GM19240 (cell line): ENCODE data around the gene SMYD2.

Experiments used
- DNase-seq: peaks from one replicate; pipeline ENCODE4 v3.0.0; 2011; ENCODE audit warnings: low spot score; ENCODE audit not compliant: insufficient read length

SMYD2 gene, protein sequence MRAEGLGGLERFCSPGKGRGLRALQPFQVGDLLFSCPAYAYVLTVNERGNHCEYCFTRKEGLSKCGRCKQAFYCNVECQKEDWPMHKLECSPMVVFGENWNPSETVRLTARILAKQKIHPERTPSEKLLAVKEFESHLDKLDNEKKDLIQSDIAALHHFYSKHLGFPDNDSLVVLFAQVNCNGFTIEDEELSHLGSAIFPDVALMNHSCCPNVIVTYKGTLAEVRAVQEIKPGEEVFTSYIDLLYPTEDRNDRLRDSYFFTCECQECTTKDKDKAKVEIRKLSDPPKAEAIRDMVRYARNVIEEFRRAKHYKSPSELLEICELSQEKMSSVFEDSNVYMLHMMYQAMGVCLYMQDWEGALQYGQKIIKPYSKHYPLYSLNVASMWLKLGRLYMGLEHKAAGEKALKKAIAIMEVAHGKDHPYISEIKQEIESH

DNA sequence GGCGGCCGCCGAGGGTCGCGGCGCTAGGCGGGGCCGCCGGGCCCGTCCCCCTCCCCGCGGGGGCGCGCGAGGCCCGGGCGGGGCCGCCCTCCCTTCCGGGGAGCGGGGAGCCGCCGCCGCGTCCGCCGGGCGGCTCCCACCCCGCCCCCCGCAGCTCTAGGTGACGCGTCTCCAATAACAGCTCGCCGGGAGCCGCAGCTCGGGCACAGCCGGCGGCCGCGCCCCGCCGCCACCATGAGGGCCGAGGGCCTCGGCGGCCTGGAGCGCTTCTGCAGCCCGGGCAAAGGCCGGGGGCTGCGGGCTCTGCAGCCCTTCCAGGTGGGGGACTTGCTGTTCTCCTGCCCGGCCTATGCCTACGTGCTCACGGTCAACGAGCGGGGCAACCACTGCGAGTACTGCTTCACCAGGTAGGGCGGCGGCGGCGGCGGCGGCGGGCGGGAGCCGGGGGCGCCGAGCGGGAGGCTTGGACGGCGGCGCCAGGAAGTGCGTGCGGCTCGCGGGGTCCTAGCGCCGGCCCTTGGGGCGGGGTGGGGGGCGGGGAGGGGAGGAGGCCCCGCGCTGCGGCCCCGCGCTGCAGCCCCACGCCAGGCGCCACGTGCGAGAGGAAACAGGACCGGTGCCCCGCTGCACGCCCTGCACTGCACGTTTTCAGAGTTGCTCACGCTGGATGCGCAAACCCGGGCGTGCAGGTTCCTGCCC is at the start of gene SMYD2:
SMYD2 (plus strand) TSS at position 139 of the 699 bp plus-strand sequence; CDS start at position 235, 96 bp downstream.
- DNase-seq, result peak; percentile 42

- DNase-seq, result no peak
Observed at GRCh38 chr1:214233856-214234634, 46.9 kb upstream of the SMYD2 start.

DNA sequence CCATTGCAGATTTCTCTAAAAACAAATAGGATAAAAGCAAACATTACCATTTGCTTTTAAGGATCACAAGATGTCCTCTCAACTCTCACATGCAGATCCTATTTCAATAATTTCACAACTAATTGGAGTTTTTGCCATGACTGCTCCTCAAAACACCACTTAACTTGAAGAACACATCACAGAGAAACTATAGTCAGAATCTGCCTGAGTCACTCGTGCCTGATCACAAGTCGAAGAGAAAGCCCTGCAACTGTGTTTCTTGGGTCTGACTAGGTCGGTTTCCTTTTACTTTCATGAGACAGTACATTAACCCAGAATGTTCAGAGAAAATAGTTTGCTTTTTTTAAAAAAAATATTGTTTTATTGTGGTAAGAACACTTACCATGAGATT is 46.3 kb upstream of the SMYD2 start:
- no peak for DNase-seq

GRCh38 chr1:214236477-214236876 is 44.5 kb upstream of the SMYD2 start:
- DNase-seq, result no peak

DNA sequence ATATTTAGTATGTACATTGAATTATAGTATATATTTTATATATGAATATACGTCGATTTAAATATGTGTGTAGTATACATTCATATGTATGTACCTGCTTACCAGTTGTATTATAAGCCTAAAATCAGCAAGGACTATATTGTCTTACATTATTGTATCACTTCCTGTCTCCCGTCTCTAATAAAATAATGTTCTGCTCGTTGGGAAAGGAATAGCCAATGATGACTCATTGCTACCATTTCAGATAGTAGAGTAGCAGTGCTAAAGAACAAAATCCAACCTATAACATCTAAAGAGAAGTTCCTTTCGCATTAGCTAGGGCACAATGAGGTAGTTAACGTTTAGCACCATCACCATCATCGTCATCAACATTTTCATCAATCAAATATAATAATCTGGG is 39.9 kb upstream of the SMYD2 start:
- no peak for DNase-seq

- no peak for DNase-seq
Observed at GRCh38 chr1:214244252-214244651, 36.7 kb upstream of the SMYD2 start.

- no peak for DNase-seq
Observed at GRCh38 chr1:214244841-214245240, 36.1 kb upstream of the SMYD2 start.

DNA sequence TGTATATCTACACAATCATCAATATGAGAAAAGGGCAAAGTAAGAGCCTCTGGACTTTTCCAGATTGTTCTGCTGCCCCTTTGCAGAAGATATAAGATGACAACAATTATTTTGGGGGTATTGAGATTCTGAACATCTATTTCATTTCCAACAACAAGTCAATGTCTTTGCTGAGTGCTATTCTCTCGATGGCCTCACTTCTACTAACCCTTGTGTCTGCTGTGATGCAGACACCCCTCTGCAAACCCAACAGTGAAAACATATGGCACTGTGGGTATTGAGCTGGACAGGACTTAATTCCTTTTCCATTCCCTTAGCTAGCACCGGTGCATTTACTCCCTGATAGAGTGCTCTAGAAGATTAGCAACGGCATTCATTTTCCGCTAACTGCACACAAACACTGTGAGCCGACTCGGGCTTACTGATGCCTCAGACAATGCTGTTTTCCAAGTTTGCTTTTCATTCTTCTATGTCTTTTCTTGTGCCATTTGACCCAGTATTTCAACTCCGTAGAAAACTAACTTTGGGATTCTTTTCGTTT is 33.4 kb upstream of the SMYD2 start:
- DNase-seq, result no peak

- no peak for DNase-seq
Observed at GRCh38 chr1:214248311-214249085, 32.5 kb upstream of the SMYD2 start.

DNA sequence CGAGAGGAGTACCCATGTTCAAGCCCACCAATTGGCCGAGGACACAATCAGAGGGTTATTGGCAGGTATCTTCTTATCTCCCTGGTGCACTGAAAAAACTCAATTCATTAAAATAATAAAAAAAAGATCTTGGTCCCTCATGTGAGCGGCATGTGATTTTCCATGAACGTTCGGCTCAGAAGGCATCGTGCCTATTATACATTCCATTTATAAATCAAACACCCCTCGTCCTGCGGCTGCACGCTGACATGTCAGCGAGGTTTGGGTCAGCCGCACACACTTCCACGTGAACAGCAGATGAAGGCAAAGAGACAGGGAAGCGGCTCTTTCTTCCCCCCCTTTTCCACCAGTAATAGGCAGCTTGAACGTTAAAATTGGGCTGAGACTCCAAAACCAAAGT is 31.3 kb upstream of the SMYD2 start:
- DNase-seq, result no peak

DNA sequence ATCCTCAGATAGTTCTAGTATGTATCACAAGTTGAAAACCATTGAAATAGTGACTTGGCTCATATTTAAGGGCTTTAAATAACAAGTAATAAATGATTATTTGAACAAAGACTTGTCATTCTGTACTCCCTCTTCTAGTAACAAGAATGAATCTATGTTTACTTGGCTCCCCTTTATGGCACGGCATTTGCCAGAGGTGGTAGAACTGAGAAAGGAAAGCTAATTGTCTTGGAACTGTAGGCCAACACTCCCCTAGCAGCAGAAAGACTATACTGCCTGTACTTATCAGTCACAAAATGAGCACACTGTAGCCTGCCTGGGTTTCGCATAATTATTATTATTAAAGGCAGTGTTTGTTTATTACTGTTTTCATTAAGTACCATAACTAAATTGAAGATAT is 29.6 kb upstream of the SMYD2 start:
- DNase-seq, result no peak

GRCh38 chr1:214255509-214255908 is 25.4 kb upstream of the SMYD2 start:
- DNase-seq, result no peak

DNA sequence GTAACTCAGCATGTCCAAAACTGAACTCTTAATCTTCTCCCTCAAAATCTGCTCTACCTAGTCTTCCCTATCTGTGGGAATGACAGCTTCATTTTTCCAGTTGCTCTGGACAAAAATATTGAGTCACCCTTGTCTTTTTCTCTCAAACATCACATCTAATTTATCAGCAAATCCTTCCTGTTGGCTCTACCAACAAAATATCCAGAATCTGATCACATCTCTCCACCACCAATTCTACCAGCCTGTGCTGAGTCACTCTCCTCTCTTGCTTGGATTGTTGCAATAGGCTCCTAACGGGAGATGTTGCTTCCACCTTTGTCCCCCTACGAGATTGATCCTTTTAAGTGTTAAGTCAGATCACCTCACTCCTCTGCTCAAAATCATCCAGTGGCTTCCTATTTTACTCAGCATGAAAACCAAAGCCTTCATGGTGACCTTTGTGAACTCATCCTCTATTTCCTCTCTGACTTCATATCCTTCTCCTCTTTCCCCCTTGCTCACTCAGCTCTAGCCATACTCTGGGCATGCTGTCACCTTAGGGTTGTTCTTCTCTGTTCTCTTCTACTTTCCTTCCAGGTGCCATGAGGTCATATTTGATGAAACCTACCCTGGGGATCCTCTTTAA is 21.5 kb upstream of the SMYD2 start:
- no peak for DNase-seq

DNA sequence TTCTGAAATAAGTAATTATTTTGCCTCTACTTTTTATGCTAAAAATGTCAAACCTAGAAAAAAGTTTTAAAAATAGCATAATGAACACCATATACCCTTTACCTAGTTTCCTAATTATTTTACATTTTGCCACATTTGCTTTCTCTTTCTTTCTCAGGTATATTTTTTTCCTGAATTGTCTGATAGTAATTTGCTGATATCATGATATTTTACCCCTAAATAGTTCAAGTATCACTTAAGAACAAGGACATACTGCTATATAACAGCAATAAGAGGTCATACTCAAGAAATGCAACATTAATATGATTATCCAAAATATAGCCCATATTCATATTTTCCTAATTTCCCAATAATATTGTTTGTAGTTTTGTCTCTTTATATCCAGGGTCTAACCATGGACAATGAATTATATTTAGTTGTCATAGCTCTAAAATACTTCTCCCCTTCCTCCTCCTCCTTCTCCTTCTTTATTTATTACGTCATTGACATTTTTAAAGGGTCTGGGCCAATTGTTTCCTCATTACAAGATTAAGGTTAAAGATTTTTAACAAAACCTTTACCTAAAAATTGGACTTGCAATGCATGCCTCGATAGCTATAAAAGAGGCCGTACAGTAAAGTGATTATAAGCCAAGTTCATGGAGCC is 20.3 kb upstream of the SMYD2 start:
- DNase-seq, result no peak

DNA sequence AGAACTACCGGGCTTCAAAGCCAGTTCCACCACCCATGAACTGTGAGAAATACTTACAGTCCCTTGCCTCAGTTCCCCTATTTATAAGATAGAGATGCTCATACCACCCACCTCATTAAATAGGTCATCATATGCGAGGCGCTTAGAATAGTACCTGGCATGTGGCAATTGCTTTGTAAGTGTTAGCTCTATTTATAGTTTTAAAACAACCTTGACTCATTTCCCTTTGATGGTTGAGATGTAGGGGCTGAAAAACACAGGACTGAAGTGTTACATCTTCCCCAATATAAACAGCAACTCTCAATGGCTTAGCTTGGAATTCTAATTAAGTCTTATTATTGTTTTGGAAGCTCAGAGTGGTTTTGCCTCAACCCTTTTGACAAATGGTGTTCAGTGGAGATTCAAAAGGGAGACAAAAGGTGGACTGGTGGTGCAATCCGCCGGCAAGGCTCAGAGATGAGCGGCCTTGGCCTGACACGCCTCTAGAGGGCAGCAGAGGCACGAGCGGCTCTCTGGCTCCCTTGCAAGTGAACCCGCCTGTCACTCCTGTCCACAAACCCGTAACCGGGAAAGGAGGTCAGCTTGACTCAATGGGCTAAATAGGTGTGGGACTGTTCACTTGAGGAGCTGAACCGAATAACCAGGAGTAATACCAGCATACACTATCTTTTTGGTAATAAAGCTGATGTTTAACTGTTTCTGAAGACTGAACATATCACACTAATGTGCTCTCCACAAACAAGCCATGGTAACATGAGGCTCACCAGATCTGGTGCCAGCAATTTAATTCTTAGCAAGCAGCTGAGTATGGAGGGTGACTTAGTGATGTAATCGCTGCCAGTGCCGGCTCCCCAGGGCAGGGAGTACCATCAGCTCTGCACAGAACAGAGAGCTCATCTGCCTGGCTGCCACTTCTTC is 19.5 kb upstream of the SMYD2 start:
- DNase-seq, result no peak

- no peak for DNase-seq
Observed at GRCh38 chr1:214264196-214264595, 16.8 kb upstream of the SMYD2 start.

GRCh38 chr1:214264976-214265375 is 16.0 kb upstream of the SMYD2 start:
- no peak for DNase-seq

DNA sequence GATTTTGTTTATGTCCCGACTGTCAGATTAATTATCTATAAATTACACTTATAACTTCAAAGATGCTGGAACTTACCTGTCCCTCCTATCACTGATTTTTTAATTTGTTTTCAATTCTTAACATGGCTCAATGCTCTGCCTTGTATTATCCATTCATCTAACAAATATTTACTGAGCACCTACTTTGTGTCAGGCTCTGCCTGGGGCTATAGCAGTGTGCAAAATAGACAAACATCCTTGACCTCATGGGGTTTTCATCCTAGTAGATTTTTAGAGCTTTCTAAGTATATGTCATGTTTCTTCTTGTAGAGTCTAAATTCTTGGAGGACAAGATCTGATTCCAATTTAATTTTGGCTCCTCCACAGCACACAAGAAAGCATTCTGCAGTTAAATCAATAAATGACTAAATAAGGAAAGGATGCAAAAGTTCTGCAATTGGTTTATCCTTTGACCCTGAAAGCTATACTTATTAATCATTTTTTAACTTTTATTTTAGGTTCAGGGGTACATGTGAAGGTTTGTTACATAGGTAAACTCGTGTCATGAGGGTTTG is 10.8 kb upstream of the SMYD2 start:
- DNase-seq, result no peak
